HG02870 (cell line): ENCODE measurements around the gene PACS2.
"Not testable (repeated sequence)": the region's sequence is repeated elsewhere in the genome, so short reads cannot be mapped to it uniquely, and the experiment has no call there.

Experiments used
- ATAC-seq: cut with Tn5 transposase; IDR thresholded peaks from one replicate; pipeline ENCODE4 v1.9.1; 2021; ENCODE audit warnings: mild to moderate bottlenecking, moderate library complexity; ENCODE audit not compliant: unreplicated experiment

Gene PACS2

GRCh38 chr14:105348169-105348944 is 33.8 kb downstream of the PACS2 start:
- ATAC-seq: no peak

- no peak for ATAC-seq
These were observed 34.6 kb downstream of the PACS2 start for GRCh38 chr14:105348945-105349699.

GRCh38 chr14:105349992-105350391 is 35.4 kb downstream of the PACS2 start:
- no peak for ATAC-seq

- no peak for ATAC-seq
These were observed 36.1 kb downstream of the PACS2 start for GRCh38 chr14:105350450-105351244.

GRCh38 chr14:105351410-105351809 is 36.9 kb downstream of the PACS2 start:
- ATAC-seq: no peak

- no peak for ATAC-seq
These were observed 37.6 kb downstream of the PACS2 start for GRCh38 chr14:105351920-105352851.

GRCh38 chr14:105353136-105353535 is 38.6 kb downstream of the PACS2 start:
- ATAC-seq: no peak

GRCh38 chr14:105354541-105354940 is 40.0 kb downstream of the PACS2 start:
- no peak for ATAC-seq

GRCh38 chr14:105355049-105355575 is 40.6 kb downstream of the PACS2 start:
- no peak for ATAC-seq

GRCh38 chr14:105355850-105356604 is 41.5 kb downstream of the PACS2 start:
- no peak for ATAC-seq

GRCh38 chr14:105356927-105357326 is 42.4 kb downstream of the PACS2 start:
- no peak for ATAC-seq

GRCh38 chr14:105357626-105358025 is 43.1 kb downstream of the PACS2 start:
- no peak for ATAC-seq

GRCh38 chr14:105358140-105358846 is 43.7 kb downstream of the PACS2 start:
- no peak for ATAC-seq

- ATAC-seq: no peak
These were observed 44.4 kb downstream of the PACS2 start for GRCh38 chr14:105358943-105359342.

- ATAC-seq: not testable (repeated sequence)
These were observed 46.9 kb downstream of the PACS2 start for GRCh38 chr14:105361412-105361811.

- ATAC-seq: no peak
These were observed 49.5 kb downstream of the PACS2 start for GRCh38 chr14:105363847-105364708.

- no peak for ATAC-seq
These were observed 50.6 kb downstream of the PACS2 start for GRCh38 chr14:105365101-105365500.

GRCh38 chr14:105365681-105366080 is 51.1 kb downstream of the PACS2 start:
- no peak for ATAC-seq
